HG03520 (cell line): ENCODE results near the gene ENTPD7.
"Not testable (repeated sequence)": the region's sequence is repeated elsewhere in the genome, so short reads cannot be mapped to it uniquely, and the experiment has no call there.

Experiments
- ATAC-seq: cut with Tn5 transposase; IDR thresholded peaks from one replicate; pipeline ENCODE4 v1.9.1; 2021; ENCODE audit warnings: mild to moderate bottlenecking, moderate library complexity; ENCODE audit not compliant: unreplicated experiment

ENTPD7 gene

DNA sequence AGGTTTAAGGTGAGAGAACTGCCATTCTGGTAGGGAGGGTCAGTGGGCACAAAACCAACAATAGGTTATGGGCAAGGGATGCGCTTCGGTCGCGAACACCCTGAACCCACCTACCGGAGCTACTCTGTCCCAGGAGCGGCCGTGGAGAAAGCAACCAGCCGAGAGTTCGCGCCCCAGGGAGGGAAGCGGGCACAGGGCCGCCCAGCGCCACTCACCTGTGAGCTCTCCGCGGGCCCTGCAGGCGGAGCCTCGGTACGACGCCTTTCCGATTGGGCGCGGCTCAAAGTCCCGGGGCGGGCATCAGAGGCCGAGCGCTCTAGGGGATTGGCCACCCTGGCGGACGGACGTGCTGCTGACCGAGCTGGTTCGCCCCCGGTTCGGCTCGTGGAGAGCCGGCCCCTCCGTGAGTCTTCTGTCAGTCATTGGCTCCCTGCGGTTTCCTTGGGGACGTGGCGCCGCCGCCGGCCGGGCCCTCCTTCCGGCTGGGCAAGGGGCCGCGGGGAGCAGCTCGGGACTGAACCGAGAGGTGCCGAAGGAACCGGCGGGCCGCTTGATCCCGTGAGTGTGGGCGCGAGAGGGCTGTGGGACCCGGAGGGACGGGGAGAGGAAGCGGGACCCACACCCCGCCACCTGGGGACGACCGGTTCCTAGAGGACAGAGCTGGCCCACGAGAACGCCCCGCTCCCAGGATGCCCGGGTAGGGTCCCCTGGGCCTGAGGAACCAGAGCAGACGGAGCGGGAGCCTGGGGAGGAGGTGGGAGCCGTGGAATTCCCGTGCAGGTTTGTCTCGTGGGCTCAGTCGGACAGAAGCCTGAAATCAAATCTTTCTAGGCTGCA is at the start of gene ENTPD7:
Gene ENTPD7 (plus strand): TSS at position 479 of the 837 bp plus-strand sequence. CDS start 448 bp downstream, outside the sequence.
- peak; percentile 99 for ATAC-seq

- no peak for ATAC-seq
These were observed 49.1 kb upstream of the ENTPD7 start for GRCh38 chr10:99610221-99610620.

- no peak for ATAC-seq
These were observed 48.0 kb upstream of the ENTPD7 start for GRCh38 chr10:99611326-99611725.

DNA sequence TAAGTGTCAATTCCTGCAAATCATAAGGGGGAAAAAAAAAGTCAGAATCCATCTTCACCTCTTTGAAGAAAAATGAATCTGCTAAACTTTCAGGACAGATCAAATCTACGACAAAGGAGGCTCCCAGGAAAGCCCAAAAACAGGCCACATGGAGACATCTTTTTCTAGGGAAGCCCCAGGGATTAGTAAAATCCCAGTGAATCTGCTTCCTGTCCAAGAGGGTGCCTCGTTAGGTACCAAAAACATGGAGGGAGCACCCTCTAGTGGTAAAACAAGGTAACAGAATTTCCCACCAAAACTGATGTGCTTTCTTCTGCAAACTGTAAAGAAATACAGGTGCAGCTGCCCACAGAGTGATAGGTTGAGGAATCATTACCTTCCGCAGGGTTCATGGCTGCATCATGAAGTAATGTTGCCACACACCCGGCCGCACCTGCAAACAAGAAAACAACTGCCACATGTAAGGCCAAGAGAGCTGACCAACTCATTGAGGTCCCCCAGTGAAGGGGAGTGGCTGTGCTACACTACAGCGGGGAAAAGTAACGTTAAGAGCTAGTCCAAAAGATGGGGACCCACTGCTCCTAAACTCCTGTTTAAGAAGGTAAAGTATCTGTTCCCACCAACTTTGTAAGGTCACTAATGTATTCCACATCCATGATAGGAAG is 47.0 kb upstream of the ENTPD7 start:
- ATAC-seq = no peak

DNA sequence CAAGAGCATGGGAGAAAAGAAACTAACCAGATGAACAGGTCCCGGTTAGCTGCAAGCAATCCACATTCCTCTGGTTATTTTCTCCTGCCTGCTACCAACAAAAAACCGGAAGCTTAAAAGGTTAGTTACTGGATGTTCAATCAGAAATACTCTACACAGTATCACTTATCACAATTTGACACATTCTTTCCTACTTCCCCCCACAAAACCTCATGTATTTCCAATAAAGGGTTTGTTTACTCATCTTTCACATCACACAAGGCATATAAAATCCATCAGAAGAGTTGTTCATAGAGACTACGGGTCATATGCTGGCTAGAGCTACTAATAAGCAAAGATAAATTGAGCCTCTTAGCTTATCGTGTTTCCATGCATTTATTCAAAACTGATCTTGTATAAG is 43.9 kb upstream of the ENTPD7 start:
- ATAC-seq = no peak

GRCh38 chr10:99617696-99618095 is 41.6 kb upstream of the ENTPD7 start:
- ATAC-seq = no peak

GRCh38 chr10:99619090-99619800 is 40.1 kb upstream of the ENTPD7 start:
- ATAC-seq = no peak

GRCh38 chr10:99619851-99620710 is 39.2 kb upstream of the ENTPD7 start, which contains the start of gene SLC25A28:
TSS of gene SLC25A28 (minus strand) at chr10:99620439. CDS start at chr10:99620335, 104 bp downstream.
- ATAC-seq = peak; percentile 79

GRCh38 chr10:99620711-99621453 is 38.4 kb upstream of the ENTPD7 start:
- ATAC-seq = peak; percentile 79

GRCh38 chr10:99621454-99622251 is 37.7 kb upstream of the ENTPD7 start:
- ATAC-seq = no peak

DNA sequence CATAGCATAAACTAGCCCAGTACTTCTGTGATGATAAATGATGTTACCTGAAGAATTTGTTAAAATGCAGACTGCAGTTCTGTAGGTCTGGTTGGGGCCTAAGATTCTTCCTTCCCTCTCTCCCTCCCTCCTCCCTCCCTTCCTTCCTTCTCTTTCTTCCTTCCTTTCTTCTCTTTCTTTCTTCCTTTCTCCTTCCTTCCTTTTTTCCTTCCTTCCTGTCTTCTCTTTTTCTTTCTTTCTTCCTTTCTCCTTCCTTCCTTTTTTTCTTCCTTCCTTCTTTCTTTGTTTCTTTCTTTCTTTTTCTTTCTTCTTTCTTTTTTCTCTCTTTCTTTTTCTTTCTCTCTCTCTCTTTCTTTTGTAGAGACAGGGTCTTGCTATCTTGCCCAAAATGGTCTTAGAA is 35.4 kb upstream of the ENTPD7 start:
- no peak for ATAC-seq

- not testable (repeated sequence) for ATAC-seq
These were observed 34.2 kb upstream of the ENTPD7 start for GRCh38 chr10:99625124-99625523.

- ATAC-seq = no peak
These were observed 30.2 kb upstream of the ENTPD7 start for GRCh38 chr10:99628923-99629624.

- ATAC-seq = peak; percentile 69
These were observed 29.7 kb upstream of the ENTPD7 start for GRCh38 chr10:99629625-99629978.

- no peak for ATAC-seq
These were observed 28.9 kb upstream of the ENTPD7 start for GRCh38 chr10:99630433-99630832.

DNA sequence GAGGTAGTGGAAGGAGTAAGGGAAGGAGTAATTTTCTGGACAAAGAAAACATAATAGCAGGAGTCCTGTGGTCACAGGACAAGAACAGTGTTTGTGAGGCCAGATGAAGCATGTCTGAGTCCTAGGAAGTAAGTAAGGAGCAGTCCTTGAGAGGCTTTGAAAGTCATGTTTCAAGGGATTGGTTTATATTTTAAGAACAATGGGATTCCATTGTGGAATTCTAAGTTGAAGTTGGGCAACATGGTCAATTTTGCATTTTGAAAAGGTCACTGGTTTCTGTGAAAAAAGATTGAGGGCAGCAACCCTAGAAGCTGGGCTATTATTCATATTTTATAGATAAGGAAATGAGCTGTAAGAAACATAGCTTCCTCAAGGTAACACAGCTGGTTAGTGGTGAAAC is 28.3 kb upstream of the ENTPD7 start:
- ATAC-seq = no peak

GRCh38 chr10:99631496-99631895 is 27.8 kb upstream of the ENTPD7 start:
- no peak for ATAC-seq

DNA sequence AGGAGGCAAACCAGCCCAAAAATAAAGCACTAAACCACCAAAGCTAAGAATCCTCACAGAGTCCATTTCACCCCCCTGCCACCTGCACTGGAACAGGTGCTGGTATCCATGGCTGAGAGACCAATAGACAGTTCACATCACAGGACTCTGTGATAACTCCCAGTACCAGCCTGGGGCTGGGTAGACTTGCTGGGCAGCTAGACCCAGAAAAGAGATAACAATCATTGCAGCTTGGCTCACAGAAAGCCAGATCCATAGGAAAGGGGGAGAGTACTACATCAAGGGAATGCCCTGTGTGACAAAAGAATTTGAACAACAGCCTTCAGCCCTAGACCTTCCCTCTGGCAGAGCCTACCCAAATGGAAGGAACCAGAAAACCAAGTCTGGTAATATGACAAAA is 25.5 kb upstream of the ENTPD7 start:
- ATAC-seq = no peak
